HepG2 (cell line): Measurements from ENCODE around the gene KRT15. TPM values are rescaled to one million over a fixed set of nuclear protein-coding genes. Genes with fewer than 3 reads are reported as not detected.

Source experiments
- ARNT2 ChIP-seq: sonication (generic); formaldehyde crosslinking; IDR thresholded peaks from 2 replicates; pipeline ENCODE4 v1.8.0; 2022; ENCODE audit warnings: mild to moderate bottlenecking, low read depth, missing genetic modification reagents, moderate library complexity
- GFI1 ChIP-seq: sonication (generic); formaldehyde crosslinking; IDR thresholded peaks from 2 replicates; pipeline ENCODE4 v1.5.0; 2020; ENCODE audit warnings: missing genetic modification reagents, mild to moderate bottlenecking, borderline replicate concordance
- SETDB1 ChIP-seq: sonication (generic); formaldehyde crosslinking; IDR thresholded peaks from 2 replicates; pipeline ENCODE4 v1.5.1; 2020; ENCODE audit warnings: missing genetic modification reagents, mild to moderate bottlenecking, borderline replicate concordance
- STAT5B ChIP-seq: sonication (generic); formaldehyde crosslinking; IDR thresholded peaks from 2 replicates; pipeline ENCODE4 v1.4.0; 2020; ENCODE audit warnings: missing genetic modification reagents
- TBX3 ChIP-seq: fragments of 450-650 bp; IDR thresholded peaks from 2 replicates; pipeline ENCODE4 v1.6.1; 2017; ENCODE audit warnings: antibody characterized with exemption, mild to moderate bottlenecking, inconsistent platforms, borderline replicate concordance
- TEAD3 ChIP-seq: optimal IDR thresholded peaks from 2 replicates; pipeline ENCODE3; 2016; ENCODE audit warnings: borderline replicate concordance
- ZNF34 ChIP-seq: sonication (generic); formaldehyde crosslinking; IDR thresholded peaks from 2 replicates; pipeline ENCODE4 v1.4.0; 2020; ENCODE audit warnings: mild to moderate bottlenecking, missing genetic modification reagents, borderline replicate concordance
- ZNF775 ChIP-seq: sonication (generic); formaldehyde crosslinking; IDR thresholded peaks from 2 replicates; pipeline ENCODE4 v1.4.0; 2020; ENCODE audit warnings: missing genetic modification reagents, mild to moderate bottlenecking, moderate library complexity, borderline replicate concordance
- polyA plus RNA-seq, 8 experiments: library from polyadenylated mRNA; depleted of rRNA in 3 of 8; stranded (reverse) in 7 of 8; unstranded in 1 of 8; fragments of >200 nt; fragmentation: Illumina TruSeq in 4 of 8; extraction: Trizol in 4 of 8; gene quantifications; 2 replicates each; pipeline versions ENCODE4 v1.2.1 to v1.2.3, GENCODE V29; 2011 to 2016; ENCODE audit warnings: low read depth in 4 of 8, missing spikeins in 1 of 8, mixed read lengths in 1 of 8; ENCODE audit not compliant: insufficient read depth in 1 of 8
- total RNA-seq, 5 experiments: library from RNA; depleted of rRNA; stranded (reverse); fragments of >200 nt; fragmentation: Illumina TruSeq; extraction: Trizol; gene quantifications; 2 replicates each; pipeline ENCODE4 v1.2.3, GENCODE V29; 2016; ENCODE audit warnings: low read depth in 1 of 5
- TF ChIP-seq, protein P1 (sequence below): sonication (generic); formaldehyde crosslinking; IDR thresholded peaks from 2 replicates; pipeline ENCODE4 v1.9.0; 2021; ENCODE audit warnings: missing genetic modification reagents, borderline replicate concordance
- TF ChIP-seq, protein P2 (sequence below): sonication (generic); formaldehyde crosslinking; IDR thresholded peaks from 2 replicates; pipeline ENCODE4 v1.4.0; 2020; ENCODE audit warnings: missing genetic modification reagents
- TF ChIP-seq, protein P3 (sequence below): sonication (generic); formaldehyde crosslinking; conservative IDR thresholded peaks from 2 replicates; pipeline ENCODE4 v1.8.0; 2022; ENCODE audit warnings: low read depth, missing genetic modification reagents
- TF ChIP-seq, protein P4 (sequence below): sonication (generic); formaldehyde crosslinking; IDR thresholded peaks from 2 replicates; pipeline ENCODE4 v1.4.0; 2020; ENCODE audit warnings: missing genetic modification reagents, borderline replicate concordance
- TF ChIP-seq, protein P5 (sequence below): sonication (generic); formaldehyde crosslinking; IDR thresholded peaks from 2 replicates; pipeline ENCODE4 v1.4.0; 2020; ENCODE audit warnings: missing genetic modification reagents, mild to moderate bottlenecking, borderline replicate concordance
- TF ChIP-seq, protein P6 (sequence below): sonication (generic); formaldehyde crosslinking; IDR thresholded peaks from 2 replicates; pipeline ENCODE4 v1.4.0; 2020; ENCODE audit warnings: mild to moderate bottlenecking, missing genetic modification reagents, borderline replicate concordance
- TF ChIP-seq, protein P7 (sequence below): IDR thresholded peaks from 2 replicates; pipeline ENCODE4 v1.6.1; 2016; ENCODE audit warnings: missing genetic modification reagents, missing compliant biosample characterization

The KRT15 gene
- total and polyA plus RNA-seq, 2 of the 13 experiments (the other 11 are each of a cell fraction or from before 2014, with no cell fraction given) = 0.46 to 0.63 TPM

DNA sequence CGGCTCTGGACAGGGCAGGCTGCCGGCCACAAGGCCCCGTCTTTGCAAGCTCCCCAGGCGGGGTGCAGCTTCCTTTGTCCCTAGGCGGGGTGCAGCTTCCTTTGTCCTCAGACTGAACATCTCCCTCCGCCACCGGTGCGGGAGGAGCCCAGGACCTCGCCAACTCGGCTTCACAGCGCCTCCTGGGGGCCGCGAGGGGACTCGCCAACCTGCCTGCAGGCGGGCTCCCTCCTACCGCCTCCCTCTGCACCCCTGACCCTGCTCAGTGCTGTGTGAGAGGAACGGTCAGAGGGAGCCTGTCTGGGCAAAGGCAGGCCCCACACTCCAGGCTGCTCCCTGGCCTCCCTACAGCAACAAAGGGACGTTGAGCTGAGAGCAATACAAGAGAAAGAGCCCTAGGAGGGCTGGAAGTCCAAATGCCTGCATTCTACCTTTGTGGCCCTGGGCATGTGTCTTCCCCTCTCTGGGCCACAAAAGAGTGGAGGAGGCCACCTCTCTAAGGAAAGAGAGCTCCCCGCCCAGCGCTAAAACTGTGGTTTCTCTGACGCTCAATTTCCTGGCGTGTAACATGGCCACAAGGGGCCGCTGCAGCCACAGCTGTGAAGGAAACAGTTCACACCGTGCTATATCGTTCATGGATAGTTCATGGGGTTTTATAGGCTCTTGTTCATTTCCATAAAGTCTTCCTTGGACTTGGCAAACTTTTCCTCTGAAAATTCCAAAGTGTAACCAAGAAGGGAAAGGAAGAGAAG, 30.3 kb upstream of the KRT15 start (continued):
- TF ChIP-seq, protein P1, sequence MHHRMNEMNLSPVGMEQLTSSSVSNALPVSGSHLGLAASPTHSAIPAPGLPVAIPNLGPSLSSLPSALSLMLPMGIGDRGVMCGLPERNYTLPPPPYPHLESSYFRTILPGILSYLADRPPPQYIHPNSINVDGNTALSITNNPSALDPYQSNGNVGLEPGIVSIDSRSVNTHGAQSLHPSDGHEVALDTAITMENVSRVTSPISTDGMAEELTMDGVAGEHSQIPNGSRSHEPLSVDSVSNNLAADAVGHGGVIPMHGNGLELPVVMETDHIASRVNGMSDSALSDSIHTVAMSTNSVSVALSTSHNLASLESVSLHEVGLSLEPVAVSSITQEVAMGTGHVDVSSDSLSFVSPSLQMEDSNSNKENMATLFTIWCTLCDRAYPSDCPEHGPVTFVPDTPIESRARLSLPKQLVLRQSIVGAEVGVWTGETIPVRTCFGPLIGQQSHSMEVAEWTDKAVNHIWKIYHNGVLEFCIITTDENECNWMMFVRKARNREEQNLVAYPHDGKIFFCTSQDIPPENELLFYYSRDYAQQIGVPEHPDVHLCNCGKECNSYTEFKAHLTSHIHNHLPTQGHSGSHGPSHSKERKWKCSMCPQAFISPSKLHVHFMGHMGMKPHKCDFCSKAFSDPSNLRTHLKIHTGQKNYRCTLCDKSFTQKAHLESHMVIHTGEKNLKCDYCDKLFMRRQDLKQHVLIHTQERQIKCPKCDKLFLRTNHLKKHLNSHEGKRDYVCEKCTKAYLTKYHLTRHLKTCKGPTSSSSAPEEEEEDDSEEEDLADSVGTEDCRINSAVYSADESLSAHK (CRISPR knock-in tag) = no peak
- TF ChIP-seq, protein P2, sequence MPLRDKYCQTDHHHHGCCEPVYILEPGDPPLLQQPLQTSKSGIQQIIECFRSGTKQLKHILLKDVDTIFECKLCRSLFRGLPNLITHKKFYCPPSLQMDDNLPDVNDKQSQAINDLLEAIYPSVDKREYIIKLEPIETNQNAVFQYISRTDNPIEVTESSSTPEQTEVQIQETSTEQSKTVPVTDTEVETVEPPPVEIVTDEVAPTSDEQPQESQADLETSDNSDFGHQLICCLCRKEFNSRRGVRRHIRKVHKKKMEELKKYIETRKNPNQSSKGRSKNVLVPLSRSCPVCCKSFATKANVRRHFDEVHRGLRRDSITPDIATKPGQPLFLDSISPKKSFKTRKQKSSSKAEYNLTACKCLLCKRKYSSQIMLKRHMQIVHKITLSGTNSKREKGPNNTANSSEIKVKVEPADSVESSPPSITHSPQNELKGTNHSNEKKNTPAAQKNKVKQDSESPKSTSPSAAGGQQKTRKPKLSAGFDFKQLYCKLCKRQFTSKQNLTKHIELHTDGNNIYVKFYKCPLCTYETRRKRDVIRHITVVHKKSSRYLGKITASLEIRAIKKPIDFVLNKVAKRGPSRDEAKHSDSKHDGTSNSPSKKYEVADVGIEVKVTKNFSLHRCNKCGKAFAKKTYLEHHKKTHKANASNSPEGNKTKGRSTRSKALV = 0 out of 2 replicates have a peak, but pooled peaks have one; percentile 57
- TF ChIP-seq SETDB1 (CRISPR knock-in tag) (no peak), STAT5B (CRISPR knock-in tag) (no peak; the same call in 1 of the 2 replicates), ZNF775 (CRISPR knock-in tag) (no peak), GFI1 (no peak), TBX3 (no peak), ZNF34 (CRISPR knock-in tag) (no peak), TEAD3 (CRISPR knock-in tag) (peak; percentile 77), ARNT2 (CRISPR knock-in tag) (peak; percentile 51)
- TF ChIP-seq, protein P3, sequence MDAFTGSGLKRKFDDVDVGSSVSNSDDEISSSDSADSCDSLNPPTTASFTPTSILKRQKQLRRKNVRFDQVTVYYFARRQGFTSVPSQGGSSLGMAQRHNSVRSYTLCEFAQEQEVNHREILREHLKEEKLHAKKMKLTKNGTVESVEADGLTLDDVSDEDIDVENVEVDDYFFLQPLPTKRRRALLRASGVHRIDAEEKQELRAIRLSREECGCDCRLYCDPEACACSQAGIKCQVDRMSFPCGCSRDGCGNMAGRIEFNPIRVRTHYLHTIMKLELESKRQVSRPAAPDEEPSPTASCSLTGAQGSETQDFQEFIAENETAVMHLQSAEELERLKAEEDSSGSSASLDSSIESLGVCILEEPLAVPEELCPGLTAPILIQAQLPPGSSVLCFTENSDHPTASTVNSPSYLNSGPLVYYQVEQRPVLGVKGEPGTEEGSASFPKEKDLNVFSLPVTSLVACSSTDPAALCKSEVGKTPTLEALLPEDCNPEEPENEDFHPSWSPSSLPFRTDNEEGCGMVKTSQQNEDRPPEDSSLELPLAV (CRISPR knock-in tag) = no peak
- TF ChIP-seq, protein P4, sequence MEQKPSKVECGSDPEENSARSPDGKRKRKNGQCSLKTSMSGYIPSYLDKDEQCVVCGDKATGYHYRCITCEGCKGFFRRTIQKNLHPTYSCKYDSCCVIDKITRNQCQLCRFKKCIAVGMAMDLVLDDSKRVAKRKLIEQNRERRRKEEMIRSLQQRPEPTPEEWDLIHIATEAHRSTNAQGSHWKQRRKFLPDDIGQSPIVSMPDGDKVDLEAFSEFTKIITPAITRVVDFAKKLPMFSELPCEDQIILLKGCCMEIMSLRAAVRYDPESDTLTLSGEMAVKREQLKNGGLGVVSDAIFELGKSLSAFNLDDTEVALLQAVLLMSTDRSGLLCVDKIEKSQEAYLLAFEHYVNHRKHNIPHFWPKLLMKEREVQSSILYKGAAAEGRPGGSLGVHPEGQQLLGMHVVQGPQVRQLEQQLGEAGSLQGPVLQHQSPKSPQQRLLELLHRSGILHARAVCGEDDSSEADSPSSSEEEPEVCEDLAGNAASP (CRISPR knock-in tag) = peak; percentile 20; the same call in 1 of the 2 replicates
- TF ChIP-seq, protein P5, sequence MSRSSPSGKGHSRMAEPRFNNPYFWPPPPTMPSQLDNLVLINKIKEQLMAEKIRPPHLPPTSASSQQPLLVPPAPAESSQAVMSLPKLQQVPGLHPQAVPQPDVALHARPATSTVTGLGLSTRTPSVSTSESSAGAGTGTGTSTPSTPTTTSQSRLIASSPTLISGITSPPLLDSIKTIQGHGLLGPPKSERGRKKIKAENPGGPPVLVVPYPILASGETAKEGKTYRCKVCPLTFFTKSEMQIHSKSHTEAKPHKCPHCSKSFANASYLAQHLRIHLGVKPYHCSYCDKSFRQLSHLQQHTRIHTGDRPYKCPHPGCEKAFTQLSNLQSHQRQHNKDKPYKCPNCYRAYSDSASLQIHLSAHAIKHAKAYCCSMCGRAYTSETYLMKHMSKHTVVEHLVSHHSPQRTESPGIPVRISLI (CRISPR knock-in tag) = 0 out of 2 replicates have a peak, but pooled peaks have one; percentile 31
- TF ChIP-seq, protein P6, sequence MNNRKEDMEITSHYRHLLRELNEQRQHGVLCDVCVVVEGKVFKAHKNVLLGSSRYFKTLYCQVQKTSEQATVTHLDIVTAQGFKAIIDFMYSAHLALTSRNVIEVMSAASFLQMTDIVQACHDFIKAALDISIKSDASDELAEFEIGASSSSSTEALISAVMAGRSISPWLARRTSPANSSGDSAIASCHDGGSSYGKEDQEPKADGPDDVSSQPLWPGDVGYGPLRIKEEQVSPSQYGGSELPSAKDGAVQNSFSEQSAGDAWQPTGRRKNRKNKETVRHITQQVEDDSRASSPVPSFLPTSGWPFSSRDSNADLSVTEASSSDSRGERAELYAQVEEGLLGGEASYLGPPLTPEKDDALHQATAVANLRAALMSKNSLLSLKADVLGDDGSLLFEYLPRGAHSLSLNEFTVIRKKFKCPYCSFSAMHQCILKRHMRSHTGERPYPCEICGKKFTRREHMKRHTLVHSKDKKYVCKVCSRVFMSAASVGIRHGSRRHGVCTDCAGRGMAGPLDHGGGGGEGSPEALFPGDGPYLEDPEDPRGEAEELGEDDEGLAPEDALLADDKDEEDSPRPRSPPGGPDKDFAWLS (CRISPR knock-in tag) = no peak
- TF ChIP-seq, protein P7, sequence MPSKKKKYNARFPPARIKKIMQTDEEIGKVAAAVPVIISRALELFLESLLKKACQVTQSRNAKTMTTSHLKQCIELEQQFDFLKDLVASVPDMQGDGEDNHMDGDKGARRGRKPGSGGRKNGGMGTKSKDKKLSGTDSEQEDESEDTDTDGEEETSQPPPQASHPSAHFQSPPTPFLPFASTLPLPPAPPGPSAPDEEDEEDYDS (CRISPR knock-in tag) = no peak
